CD4-positive, alpha-beta T cell (primary cell): ENCODE measurements around the gene LILRA2. TPM values are rescaled to one million over a fixed set of nuclear protein-coding genes. Genes with fewer than 3 reads are reported as not detected.
A peak's percentile ranks its signal among the peaks of the same experiment; 100 is the strongest.

Source experiments
- ATAC-seq: fragments of 200-7000 bp; cut with Tn5 transposase; one replicate; pipeline ENCODE4 v1.10.0; 2022; ENCODE audit warnings: mild to moderate bottlenecking; ENCODE audit not compliant: poor library complexity
- CTCF ChIA-PET: fragments of 350-600 bp; sonication (Branson Sonifier 250); formaldehyde crosslinking; loops from one replicate; lab custom pipeline; 2021; ENCODE audit warnings: antibody characterized with exemption, inconsistent platforms; lab: Charles Lee
- POLR2A ChIA-PET: fragments of 350-600 bp; sonication (Branson Sonifier 250); formaldehyde crosslinking; loops from one replicate; lab custom pipeline; 2021; ENCODE audit warnings: antibody characterized with exemption, inconsistent platforms; lab: Charles Lee
- DNase-seq, 14 experiments: peaks; one replicate each; pipeline ENCODE4 v3.0.0-alpha.2; 2013 to 2020; ENCODE audit warnings: mixed read lengths in 2 of 14
- H3K27ac ChIP-seq, 2 donors: one replicate each; pipeline versions ENCODE4 v1.5.1 to v1.7.0; 2013; ENCODE audit warnings: low read length in 2 of 2, low read depth in 1 of 2, mild to moderate bottlenecking in 1 of 2
- H3K27me3 ChIP-seq, 2 experiments: 1 replicate in 1 of 2; 2 replicates in 1 of 2; pipeline versions ENCODE4 v1.6.1 to v1.7.0; 2013; ENCODE audit warnings: low read length in 2 of 2, control low read depth in 1 of 2, mild to moderate bottlenecking in 1 of 2, moderate library complexity in 1 of 2; ENCODE audit not compliant: insufficient read depth in 2 of 2, control insufficient read depth in 1 of 2
- H3K36me3 ChIP-seq: one replicate; pipeline ENCODE4 v1.6.1; 2013; ENCODE audit warnings: low read length, control low read depth; ENCODE audit not compliant: insufficient read depth
- H3K4me1 ChIP-seq: one replicate; pipeline ENCODE4 v1.6.1; 2013; ENCODE audit warnings: low read length, control low read depth; ENCODE audit not compliant: insufficient read depth
- H3K4me3 ChIP-seq: one replicate; pipeline ENCODE4 v1.5.1; 2013; ENCODE audit warnings: mild to moderate bottlenecking, low read length, moderate library complexity
- H3K9me3 ChIP-seq, 2 experiments: 1 replicate in 1 of 2; 2 replicates in 1 of 2; pipeline versions ENCODE4 v1.6.1 to v1.7.0; 2013; ENCODE audit warnings: low read length in 2 of 2, mild to moderate bottlenecking in 2 of 2, control low read depth in 1 of 2, moderate library complexity in 1 of 2; ENCODE audit not compliant: control insufficient read depth in 1 of 2, insufficient read depth in 1 of 2
- H3K27ac Mint-ChIP-seq: one replicate; pipeline ENCODE4 v1.8.0; 2020; ENCODE audit warnings: mixed read lengths
- H3K27me3 Mint-ChIP-seq: one replicate; pipeline ENCODE4 v1.8.0; 2021; ENCODE audit warnings: mixed read lengths
- H3K36me3 Mint-ChIP-seq: one replicate; pipeline ENCODE4 v1.8.0; 2021; ENCODE audit warnings: low read depth, mixed read lengths
- H3K4me1 Mint-ChIP-seq: one replicate; pipeline ENCODE4 v1.8.0; 2021; ENCODE audit warnings: low read depth, mixed read lengths
- H3K4me3 Mint-ChIP-seq: one replicate; pipeline ENCODE4 v1.8.0; 2020; ENCODE audit warnings: mild to moderate bottlenecking, mixed read lengths
- H3K9me3 Mint-ChIP-seq: one replicate; pipeline ENCODE4 v1.8.0; 2020; ENCODE audit warnings: mixed read lengths
- intact Hi-C, 2 experiments: fragments of 100-400 bp; cut with DNase I in 1 of 2; cut with micrococcal nuclease in 1 of 2; formaldehyde crosslinking; loops; one replicate each; pipeline versions ENCODE4 v1.15.1 to v1.9.0; 2023 to 2025; cut with DNase I, micrococcal nuclease
- total RNA-seq, 174 experiments: library from RNA in 2 of 174; stranded (reverse) in 2 of 174; gene quantifications; one replicate each; pipeline ENCODE4 v1.2.3 and lab custom pipeline; 2021 to 2026
- TF ChIP-seq, protein P1 (sequence below): fragments of 200-600 bp; IDR thresholded peaks from one replicate; pipeline ENCODE4 v1.8.0; 2022; ENCODE audit warnings: antibody characterized with exemption, mild to moderate bottlenecking

The LILRA2 gene
- total RNA-seq, 2 experiments from 2014 or later: 0.78 to 0.91 TPM

DNA sequence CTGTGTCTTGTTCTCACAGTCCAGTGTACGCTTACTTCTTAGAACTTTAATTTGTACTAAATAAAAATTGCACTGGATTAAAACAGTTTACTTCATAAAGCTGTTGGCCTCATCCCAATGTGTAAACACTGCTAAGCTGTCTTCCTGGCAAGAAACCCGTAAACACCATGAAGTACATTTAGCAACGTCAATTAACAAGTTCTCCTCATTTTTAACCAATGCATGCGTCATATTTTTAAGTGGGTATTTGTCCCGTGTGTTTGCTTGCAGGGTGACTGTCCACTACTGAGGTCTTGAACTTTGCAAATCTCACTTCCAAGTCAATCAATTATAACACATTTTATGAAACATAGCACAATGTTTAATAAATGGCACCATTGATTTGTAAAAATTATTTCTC is 42.7 kb upstream of the LILRA2 start:
- H3K4me1 Mint-ChIP-seq: no peaks in the 10 kb centered on the region
- no peak overlapping the region for H3K27ac ChIP-seq
- POLR2A ChIA-PET: no interaction called here

DNA sequence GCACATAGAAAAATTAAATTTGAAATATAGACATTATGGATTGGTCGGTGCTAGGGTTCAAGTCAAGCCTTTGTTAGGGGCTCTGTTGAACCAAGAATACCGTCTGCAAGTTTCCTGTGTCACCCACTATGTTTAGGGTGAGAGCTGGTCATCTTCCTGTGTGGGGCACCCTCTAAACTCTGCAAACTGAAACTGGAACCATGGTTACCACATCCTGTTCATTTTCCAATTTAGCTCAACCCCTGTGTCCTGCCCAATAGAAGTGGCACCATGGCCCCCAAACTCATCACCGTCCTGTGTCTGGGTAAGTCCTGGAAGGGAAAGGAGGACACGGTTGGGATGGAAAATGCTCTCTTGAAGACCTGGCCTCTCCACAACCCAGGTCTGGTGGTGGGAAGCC is 41.1 kb upstream of the LILRA2 start:
- ChIA-PET CTCF (no interaction called here), POLR2A (no interaction called here)
- no peak overlapping the region for H3K4me3 ChIP-seq
- no peak overlapping the region for H3K4me3 Mint-ChIP-seq
- H3K4me1 ChIP-seq: no peaks in the 10 kb centered on the region
- no peaks in the 10 kb centered on the region for H3K36me3 Mint-ChIP-seq
- no peaks in the 10 kb centered on the region for H3K9me3 ChIP-seq
- H3K4me1 Mint-ChIP-seq: no peaks in the 10 kb centered on the region
- DNase-seq: peak in 1 of 14 experiments; percentile 67
- no peak overlapping the region for H3K27ac ChIP-seq
- H3K27ac Mint-ChIP-seq: no peak overlapping the region
- H3K9me3 Mint-ChIP-seq: no peaks in the 10 kb centered on the region
- no peaks in the 10 kb centered on the region for H3K36me3 ChIP-seq
- H3K27me3 Mint-ChIP-seq: peaks cover 70% of the 10 kb centered on the region
- intact Hi-C loops: no loop called here
- H3K27me3 ChIP-seq: peaks cover 8 to 30% of the 10 kb centered on the region in 2 experiments
- TF ChIP-seq, protein P1, sequence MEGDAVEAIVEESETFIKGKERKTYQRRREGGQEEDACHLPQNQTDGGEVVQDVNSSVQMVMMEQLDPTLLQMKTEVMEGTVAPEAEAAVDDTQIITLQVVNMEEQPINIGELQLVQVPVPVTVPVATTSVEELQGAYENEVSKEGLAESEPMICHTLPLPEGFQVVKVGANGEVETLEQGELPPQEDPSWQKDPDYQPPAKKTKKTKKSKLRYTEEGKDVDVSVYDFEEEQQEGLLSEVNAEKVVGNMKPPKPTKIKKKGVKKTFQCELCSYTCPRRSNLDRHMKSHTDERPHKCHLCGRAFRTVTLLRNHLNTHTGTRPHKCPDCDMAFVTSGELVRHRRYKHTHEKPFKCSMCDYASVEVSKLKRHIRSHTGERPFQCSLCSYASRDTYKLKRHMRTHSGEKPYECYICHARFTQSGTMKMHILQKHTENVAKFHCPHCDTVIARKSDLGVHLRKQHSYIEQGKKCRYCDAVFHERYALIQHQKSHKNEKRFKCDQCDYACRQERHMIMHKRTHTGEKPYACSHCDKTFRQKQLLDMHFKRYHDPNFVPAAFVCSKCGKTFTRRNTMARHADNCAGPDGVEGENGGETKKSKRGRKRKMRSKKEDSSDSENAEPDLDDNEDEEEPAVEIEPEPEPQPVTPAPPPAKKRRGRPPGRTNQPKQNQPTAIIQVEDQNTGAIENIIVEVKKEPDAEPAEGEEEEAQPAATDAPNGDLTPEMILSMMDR: no peak
- no peak for ATAC-seq

More for the DNA sequence above, 42.7 kb upstream of the LILRA2 start:
- Histone ChIP-seq H3K4me3 (no peak overlapping the region), H3K27me3 (peaks cover 11 to 30% of the 10 kb centered on the region in 2 experiments), H3K9me3 (no peaks in the 10 kb centered on the region), H3K36me3 (no peaks in the 10 kb centered on the region), H3K4me1 (no peaks in the 10 kb centered on the region)
- Mint-ChIP-seq H3K36me3 (no peaks in the 10 kb centered on the region), H3K4me3 (no peak overlapping the region), H3K27me3 (peaks cover 59% of the 10 kb centered on the region), H3K9me3 (no peaks in the 10 kb centered on the region), H3K27ac (no peak overlapping the region)
- ATAC-seq: no peak
- DNase-seq: no peak
- intact Hi-C loops: no loop called here
- TF ChIP-seq, protein P1: no peak
- CTCF ChIA-PET: no interaction called here

DNA sequence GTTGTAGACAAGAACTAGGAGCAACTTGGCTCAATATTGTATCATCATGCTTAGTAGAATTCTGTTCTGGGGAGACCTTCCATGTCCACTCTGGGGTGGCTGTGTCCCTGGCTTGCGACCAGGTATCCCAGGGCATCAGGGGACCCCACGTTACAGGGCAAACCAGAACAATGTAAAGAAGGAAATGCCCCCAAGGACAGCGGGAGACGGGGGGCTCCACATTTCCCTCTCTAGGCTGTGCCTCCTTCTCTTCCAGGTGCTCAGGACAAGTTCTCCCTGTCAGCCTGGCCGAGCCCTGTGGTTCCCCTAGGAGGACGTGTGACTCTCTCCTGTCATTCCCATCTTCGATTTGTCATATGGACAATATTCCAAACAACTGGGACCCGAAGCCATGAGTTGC is 40.1 kb upstream of the LILRA2 start:
- DNase-seq (no peak), ATAC-seq (no peak)
- no peak overlapping the region for H3K27ac Mint-ChIP-seq
- no peak overlapping the region for H3K4me3 Mint-ChIP-seq
- POLR2A ChIA-PET: no interaction called here
- Histone ChIP-seq H3K4me1 (no peaks in the 10 kb centered on the region), H3K36me3 (no peaks in the 10 kb centered on the region), H3K4me3 (no peak overlapping the region), H3K9me3 (no peaks in the 10 kb centered on the region), H3K27ac (no peak overlapping the region), H3K27me3 (peaks cover 8 to 30% of the 10 kb centered on the region in 2 experiments)
- intact Hi-C loops: no loop called here
- peaks cover 62% of the 10 kb centered on the region for H3K27me3 Mint-ChIP-seq
- no peaks in the 10 kb centered on the region for H3K9me3 Mint-ChIP-seq
- no peaks in the 10 kb centered on the region for H3K36me3 Mint-ChIP-seq
- TF ChIP-seq, protein P1: no peak
- H3K4me1 Mint-ChIP-seq: no peaks in the 10 kb centered on the region
- CTCF ChIA-PET: no interaction called here
